ENCODE measurements around the gene GDF10. TPM values are rescaled to one million over a fixed set of nuclear protein-coding genes. Genes with fewer than 3 reads are reported as not detected.
A peak's percentile ranks its signal among the peaks of the same experiment; 100 is the strongest.

The GDF10 gene
- under 1 TPM; 0.50 to 0.56 TPM for total RNA-seq

- DNase-seq, result peak; percentile 28
- POLR2A ChIA-PET, result no interaction called here
- CTCF ChIA-PET, result interaction anchor here (0.8 kb wide), 1 partner anchor 12 kb away, joined by 3 read pairs; no protein-coding TSS in a partner anchor
- Mint-ChIP-seq H3K4me3 (peak within 1 kb of the TSS; percentile 49), H3K36me3 (no peaks in the 10 kb centered on the region), H3K9me3 (no peaks in the 10 kb centered on the region), H3K4me1 (ENCODE audit: low read depth) (peaks cover 9% of the 10 kb centered on the region), H3K27ac (no peak within 1 kb of the TSS), H3K27me3 (peaks cover 8% of the 10 kb centered on the region)
- intact Hi-C loops (cut with micrococcal nuclease), result no loop called here
Observed at GRCh38 chr10:47299611-47300428, at the start of gene GDF10. GDF10 (plus strand) TSS chr10:47300197; CDS start chr10:47300652, 455 bp downstream.

- no peak overlapping the region for H3K27ac Mint-ChIP-seq
- no peaks in the 10 kb centered on the region for H3K27me3 Mint-ChIP-seq
- no peak for DNase-seq
- peaks cover 31% of the 10 kb centered on the region for H3K4me1 Mint-ChIP-seq (ENCODE audit: low read depth)
- H3K9me3 Mint-ChIP-seq, result no peaks in the 10 kb centered on the region
- CTCF ChIA-PET, result no interaction called here
- H3K36me3 Mint-ChIP-seq, result peaks cover 4% of the 10 kb centered on the region
- POLR2A ChIA-PET, result no interaction called here
- H3K4me3 Mint-ChIP-seq, result no peak overlapping the region
- intact Hi-C loops (cut with micrococcal nuclease), result no loop called here
Observed at GRCh38 chr10:47252093-47252780, 47.8 kb upstream of the GDF10 start.

- CTCF ChIA-PET, result no interaction called here
- Mint-ChIP-seq H3K27me3 (no peaks in the 10 kb centered on the region), H3K27ac (no peak overlapping the region), H3K36me3 (peaks cover 4% of the 10 kb centered on the region), H3K4me1 (ENCODE audit: low read depth) (peaks cover 40% of the 10 kb centered on the region), H3K9me3 (no peaks in the 10 kb centered on the region), H3K4me3 (no peak overlapping the region)
- no peak for DNase-seq
- intact Hi-C loops (cut with micrococcal nuclease), result no loop called here
- POLR2A ChIA-PET, result no interaction called here
Observed at GRCh38 chr10:47253030-47253637, 46.9 kb upstream of the GDF10 start.

GRCh38 chr10:47253651-47254375 is 46.2 kb upstream of the GDF10 start:
- Mint-ChIP-seq H3K27me3 (no peaks in the 10 kb centered on the region), H3K4me3 (no peak overlapping the region), H3K36me3 (peaks cover 4% of the 10 kb centered on the region), H3K4me1 (ENCODE audit: low read depth) (peaks cover 42% of the 10 kb centered on the region), H3K9me3 (no peaks in the 10 kb centered on the region), H3K27ac (no peak overlapping the region)
- POLR2A ChIA-PET, result no interaction called here
- no peak for DNase-seq
- CTCF ChIA-PET, result no interaction called here
- intact Hi-C loops (cut with micrococcal nuclease), result no loop called here

- no peak overlapping the region for H3K4me3 Mint-ChIP-seq
- peaks cover 4% of the 10 kb centered on the region for H3K36me3 Mint-ChIP-seq
- H3K27me3 Mint-ChIP-seq, result no peaks in the 10 kb centered on the region
- ChIA-PET CTCF (no interaction called here), POLR2A (no interaction called here)
- no peak overlapping the region for H3K27ac Mint-ChIP-seq
- no peaks in the 10 kb centered on the region for H3K9me3 Mint-ChIP-seq
- peaks cover 49% of the 10 kb centered on the region for H3K4me1 Mint-ChIP-seq (ENCODE audit: low read depth)
- DNase-seq, result no peak
- intact Hi-C loops (cut with micrococcal nuclease), result no loop called here
Observed at GRCh38 chr10:47254611-47255010, 45.4 kb upstream of the GDF10 start.

- no peak for DNase-seq
- ChIA-PET POLR2A (no interaction called here), CTCF (no interaction called here)
- no peak overlapping the region for H3K27ac Mint-ChIP-seq
- no peak overlapping the region for H3K4me3 Mint-ChIP-seq
- H3K9me3 Mint-ChIP-seq, result no peaks in the 10 kb centered on the region
- intact Hi-C loops (cut with micrococcal nuclease), result no loop called here
- H3K27me3 Mint-ChIP-seq, result no peaks in the 10 kb centered on the region
- H3K36me3 Mint-ChIP-seq, result peaks cover 4% of the 10 kb centered on the region
- H3K4me1 Mint-ChIP-seq (ENCODE audit: low read depth), result peaks cover 55% of the 10 kb centered on the region
Observed at GRCh38 chr10:47255033-47255813, 44.8 kb upstream of the GDF10 start.

GRCh38 chr10:47255866-47256265 is 44.1 kb upstream of the GDF10 start:
- peaks cover 4% of the 10 kb centered on the region for H3K36me3 Mint-ChIP-seq
- DNase-seq, result no peak
- no peaks in the 10 kb centered on the region for H3K9me3 Mint-ChIP-seq
- no peak overlapping the region for H3K4me3 Mint-ChIP-seq
- POLR2A ChIA-PET, result no interaction called here
- no peak overlapping the region for H3K27ac Mint-ChIP-seq
- H3K27me3 Mint-ChIP-seq, result no peaks in the 10 kb centered on the region
- intact Hi-C loops (cut with micrococcal nuclease), result loop anchor here (2.0 kb wide), 1 partner anchor 39 kb away; no protein-coding TSS in a partner anchor
- CTCF ChIA-PET, result no interaction called here
- H3K4me1 Mint-ChIP-seq (ENCODE audit: low read depth), result peaks cover 61% of the 10 kb centered on the region

- Mint-ChIP-seq H3K4me3 (no peak overlapping the region), H3K27me3 (no peaks in the 10 kb centered on the region)
- CTCF ChIA-PET, result no interaction called here
Observed at GRCh38 chr10:47256751-47257336, 43.2 kb upstream of the GDF10 start.

GRCh38 chr10:47257396-47258120 is 42.4 kb upstream of the GDF10 start:
- POLR2A ChIA-PET, result no interaction called here
- H3K4me1 Mint-ChIP-seq (ENCODE audit: low read depth), result peaks cover 76% of the 10 kb centered on the region
- no peaks in the 10 kb centered on the region for H3K27me3 Mint-ChIP-seq
- H3K9me3 Mint-ChIP-seq, result no peaks in the 10 kb centered on the region
- CTCF ChIA-PET, result no interaction called here
- H3K4me3 Mint-ChIP-seq, result peak overlapping the region; percentile 2
- DNase-seq, result no peak
- H3K27ac Mint-ChIP-seq, result peak overlapping the region; percentile 88
- peaks cover 4% of the 10 kb centered on the region for H3K36me3 Mint-ChIP-seq
- intact Hi-C loops (cut with micrococcal nuclease), result loop anchor here (1.0 to 2.0 kb wide), 4 partner anchors 8 to 96 kb away; no protein-coding TSS in a partner anchor

More at GRCh38 chr10:47256751-47257336, 43.2 kb upstream of the GDF10 start:
- peaks cover 71% of the 10 kb centered on the region for H3K4me1 Mint-ChIP-seq (ENCODE audit: low read depth)
- peak; percentile 59 for DNase-seq
- H3K36me3 Mint-ChIP-seq, result peaks cover 4% of the 10 kb centered on the region
- intact Hi-C loops (cut with micrococcal nuclease), result loop anchor here (1.0 to 2.0 kb wide), 4 partner anchors 8 to 96 kb away; no protein-coding TSS in a partner anchor
- peak overlapping the region; percentile 88 for H3K27ac Mint-ChIP-seq
- POLR2A ChIA-PET, result no interaction called here
- no peaks in the 10 kb centered on the region for H3K9me3 Mint-ChIP-seq

- no peak overlapping the region for H3K4me3 Mint-ChIP-seq
- H3K27ac Mint-ChIP-seq, result no peak overlapping the region
- no peak for DNase-seq
- H3K36me3 Mint-ChIP-seq, result peaks cover 4% of the 10 kb centered on the region
- intact Hi-C loops (cut with micrococcal nuclease), result no loop called here
- no peaks in the 10 kb centered on the region for H3K27me3 Mint-ChIP-seq
- H3K9me3 Mint-ChIP-seq, result no peaks in the 10 kb centered on the region
- ChIA-PET CTCF (interaction anchor here (0.9 kb wide), 1 partner anchor 53 kb away, joined by 4 read pairs; no protein-coding TSS in a partner anchor), POLR2A (no interaction called here)
- H3K4me1 Mint-ChIP-seq (ENCODE audit: low read depth), result peaks cover 86% of the 10 kb centered on the region
Observed at GRCh38 chr10:47258921-47259320, 41.1 kb upstream of the GDF10 start.

- peak; percentile 7 for DNase-seq
- Mint-ChIP-seq H3K4me1 (ENCODE audit: low read depth) (peaks cover 91% of the 10 kb centered on the region), H3K36me3 (peaks cover 4% of the 10 kb centered on the region), H3K9me3 (no peaks in the 10 kb centered on the region), H3K27me3 (no peaks in the 10 kb centered on the region), H3K27ac (no peak overlapping the region), H3K4me3 (no peak overlapping the region)
- intact Hi-C loops (cut with micrococcal nuclease), result no loop called here
- ChIA-PET POLR2A (no interaction called here), CTCF (interaction anchor here (0.9 to 2.4 kb wide), 2 partner anchors 52 to 212 kb away, joined by 4 to 12 read pairs; no protein-coding TSS in a partner anchor)
Observed at GRCh38 chr10:47259466-47259865, 40.5 kb upstream of the GDF10 start.

All from activated CD4-positive, alpha-beta memory T cell treated with anti-CD3 and anti-CD28 coated beads for 36 hours (primary cell).